ENCODE data around the gene HAL. TPM values are rescaled to one million over a fixed set of nuclear protein-coding genes. Genes with fewer than 3 reads are reported as not detected.

HAL gene, protein sequence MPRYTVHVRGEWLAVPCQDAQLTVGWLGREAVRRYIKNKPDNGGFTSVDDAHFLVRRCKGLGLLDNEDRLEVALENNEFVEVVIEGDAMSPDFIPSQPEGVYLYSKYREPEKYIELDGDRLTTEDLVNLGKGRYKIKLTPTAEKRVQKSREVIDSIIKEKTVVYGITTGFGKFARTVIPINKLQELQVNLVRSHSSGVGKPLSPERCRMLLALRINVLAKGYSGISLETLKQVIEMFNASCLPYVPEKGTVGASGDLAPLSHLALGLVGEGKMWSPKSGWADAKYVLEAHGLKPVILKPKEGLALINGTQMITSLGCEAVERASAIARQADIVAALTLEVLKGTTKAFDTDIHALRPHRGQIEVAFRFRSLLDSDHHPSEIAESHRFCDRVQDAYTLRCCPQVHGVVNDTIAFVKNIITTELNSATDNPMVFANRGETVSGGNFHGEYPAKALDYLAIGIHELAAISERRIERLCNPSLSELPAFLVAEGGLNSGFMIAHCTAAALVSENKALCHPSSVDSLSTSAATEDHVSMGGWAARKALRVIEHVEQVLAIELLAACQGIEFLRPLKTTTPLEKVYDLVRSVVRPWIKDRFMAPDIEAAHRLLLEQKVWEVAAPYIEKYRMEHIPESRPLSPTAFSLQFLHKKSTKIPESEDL
- under 1 TPM; 0.26 to 0.27 TPM for total RNA-seq
- long read RNA-seq, partial matches to known transcripts: 1 of 1 reads
- long read RNA-seq, other reads (novel, unspliced or antisense): 0 of 1 reads

DNA sequence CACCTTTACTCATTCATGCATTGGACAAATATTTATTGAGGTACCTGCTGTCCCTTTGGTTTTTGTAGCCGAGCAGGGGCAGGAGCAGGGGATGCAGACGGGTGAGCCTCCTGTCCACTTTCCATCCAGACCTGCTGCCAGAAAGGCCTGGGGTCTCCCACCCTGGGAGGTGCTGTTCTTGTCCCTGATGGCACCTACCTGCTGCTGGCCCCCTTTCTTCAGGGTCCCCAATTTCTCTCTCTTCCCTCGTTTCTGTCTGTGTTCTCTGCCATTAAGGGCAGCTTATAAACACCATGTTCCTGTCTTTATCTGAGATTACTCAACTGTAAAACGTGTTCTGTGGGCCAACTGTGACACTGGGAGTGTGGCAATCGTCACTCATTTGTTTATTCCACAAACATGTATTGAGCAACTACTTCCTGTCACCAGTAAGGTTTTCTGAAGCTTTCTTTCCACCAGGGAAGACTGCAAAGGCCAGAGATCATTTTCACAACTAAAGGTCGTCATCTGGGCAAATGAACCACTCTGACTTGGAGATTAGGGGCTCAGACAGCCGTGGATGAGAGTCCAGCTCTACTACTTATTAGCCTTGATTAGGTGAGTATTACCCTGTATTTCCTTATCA lies at the start of gene HAL:
HAL (minus strand) TSS at position 311 of the 625 bp plus-strand sequence. CDS start 434 bp downstream, outside the sequence.
- DNase-seq (peak; percentile 40), ATAC-seq (peak in 1 of 2 donors; percentile 49)
- intact Hi-C loops (cut with DNase I): loop anchor here (5.0 kb wide), 2 partner anchors 79 to 414 kb away; no protein-coding TSS in a partner anchor

DNA sequence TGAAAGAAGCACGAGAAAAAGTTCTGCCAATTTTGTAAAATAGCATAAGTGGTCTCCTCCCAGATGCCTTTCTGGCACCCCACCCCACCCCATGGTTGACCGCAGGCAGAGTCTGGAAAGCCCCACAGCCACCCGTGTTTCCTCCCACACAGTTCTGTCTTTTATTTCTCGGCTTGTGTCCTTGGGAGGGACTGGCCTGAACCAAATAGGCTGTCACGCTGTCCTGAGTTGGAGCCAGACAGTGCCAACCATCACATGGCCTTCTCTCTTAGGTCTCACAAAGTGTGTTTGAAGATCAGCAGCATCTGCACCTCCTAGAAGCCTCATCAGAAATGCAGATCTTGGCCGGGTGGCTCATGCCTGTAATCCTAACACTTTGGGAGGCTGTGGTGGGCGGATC lies 49.4 kb upstream of the HAL start:
- DNase-seq (no peak), ATAC-seq (no peak)
- intact Hi-C loops (cut with DNase I): no loop called here

DNA sequence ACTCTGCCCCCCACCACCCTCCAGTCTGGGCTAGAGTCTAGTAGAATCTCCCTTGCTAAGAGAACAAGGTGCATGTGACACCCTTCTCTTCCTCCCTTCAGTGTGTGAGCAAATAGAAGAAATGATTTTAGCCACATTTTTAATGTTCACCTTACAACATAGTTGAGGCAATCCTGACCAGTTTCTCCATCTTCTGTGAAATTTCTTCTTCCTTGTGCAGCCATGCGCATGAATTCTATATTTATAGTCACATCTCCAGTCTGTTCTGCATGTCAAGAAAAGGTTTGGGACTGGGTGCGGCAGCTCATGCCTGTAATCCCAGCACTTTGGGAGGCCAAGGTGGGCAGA lies 48.8 kb upstream of the HAL start:
- intact Hi-C loops (cut with DNase I): no loop called here
- ATAC-seq (no peak), DNase-seq (no peak)

DNA sequence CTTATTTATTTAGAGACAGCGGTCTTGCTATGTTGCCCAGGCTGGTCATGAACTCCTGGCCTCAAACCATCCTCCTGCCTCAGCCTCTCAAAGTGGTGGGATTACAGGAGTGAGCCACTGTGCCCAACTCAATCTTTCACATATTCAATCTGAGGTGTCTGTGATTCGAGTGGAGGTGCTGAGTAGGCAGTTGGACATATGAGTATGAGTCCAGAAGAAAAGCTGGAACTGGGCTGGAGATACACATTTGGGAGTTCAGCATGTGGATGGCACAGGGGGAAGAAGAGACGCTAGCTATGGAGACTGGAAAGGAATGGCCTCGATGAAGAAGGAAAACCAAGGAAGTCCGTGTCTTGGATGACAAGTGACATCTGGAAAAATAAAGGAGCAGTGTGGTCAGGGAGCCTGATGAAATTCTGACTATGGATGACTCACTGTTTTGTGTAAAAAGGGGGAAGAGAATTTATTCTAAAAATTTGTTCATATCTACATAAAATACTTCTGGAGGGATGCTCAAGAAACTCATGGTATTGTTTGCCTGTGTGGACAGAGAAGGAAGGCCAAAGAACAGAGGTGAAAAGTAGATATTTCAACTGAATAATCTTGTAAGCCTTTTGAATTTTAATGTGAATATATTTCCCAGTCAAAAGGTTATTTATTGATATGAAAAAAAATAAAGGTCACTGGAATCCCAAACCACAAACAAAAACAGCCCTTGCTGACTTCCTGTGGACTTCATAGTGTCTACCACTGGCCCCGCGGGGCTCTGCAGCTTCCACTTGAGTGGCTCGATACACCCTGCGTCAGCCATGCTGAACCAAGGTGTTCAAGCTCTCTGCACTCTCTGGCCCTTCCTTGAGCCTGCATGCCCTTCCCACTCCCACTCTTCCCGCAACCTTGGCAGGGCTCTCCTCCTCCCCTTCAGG lies 48.1 kb upstream of the HAL start:
- ATAC-seq: peak in 1 of 2 donors; percentile 48
- DNase-seq: no peak
- intact Hi-C loops (cut with DNase I): no loop called here

DNA sequence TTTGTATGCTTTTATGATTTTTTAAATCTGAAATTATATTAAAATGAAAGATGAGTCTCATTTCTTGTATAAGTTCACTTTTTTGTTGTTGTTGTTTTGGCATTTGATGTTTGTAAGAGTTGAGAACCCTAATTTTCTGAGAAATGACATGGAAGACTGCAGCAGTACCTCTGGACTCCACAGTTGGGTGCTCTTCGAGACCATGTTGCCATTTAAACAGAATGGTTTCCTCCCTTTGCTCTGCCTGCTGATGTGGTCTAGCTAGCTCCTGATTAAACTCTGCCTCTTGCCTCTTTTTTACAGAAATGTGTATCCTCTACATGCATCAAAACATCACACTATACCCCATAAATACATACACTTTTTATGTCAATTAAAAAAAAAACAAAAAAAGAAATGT lies 45.0 kb upstream of the HAL start:
- no peak for ATAC-seq
- no peak for DNase-seq
- intact Hi-C loops (cut with DNase I): no loop called here

DNA sequence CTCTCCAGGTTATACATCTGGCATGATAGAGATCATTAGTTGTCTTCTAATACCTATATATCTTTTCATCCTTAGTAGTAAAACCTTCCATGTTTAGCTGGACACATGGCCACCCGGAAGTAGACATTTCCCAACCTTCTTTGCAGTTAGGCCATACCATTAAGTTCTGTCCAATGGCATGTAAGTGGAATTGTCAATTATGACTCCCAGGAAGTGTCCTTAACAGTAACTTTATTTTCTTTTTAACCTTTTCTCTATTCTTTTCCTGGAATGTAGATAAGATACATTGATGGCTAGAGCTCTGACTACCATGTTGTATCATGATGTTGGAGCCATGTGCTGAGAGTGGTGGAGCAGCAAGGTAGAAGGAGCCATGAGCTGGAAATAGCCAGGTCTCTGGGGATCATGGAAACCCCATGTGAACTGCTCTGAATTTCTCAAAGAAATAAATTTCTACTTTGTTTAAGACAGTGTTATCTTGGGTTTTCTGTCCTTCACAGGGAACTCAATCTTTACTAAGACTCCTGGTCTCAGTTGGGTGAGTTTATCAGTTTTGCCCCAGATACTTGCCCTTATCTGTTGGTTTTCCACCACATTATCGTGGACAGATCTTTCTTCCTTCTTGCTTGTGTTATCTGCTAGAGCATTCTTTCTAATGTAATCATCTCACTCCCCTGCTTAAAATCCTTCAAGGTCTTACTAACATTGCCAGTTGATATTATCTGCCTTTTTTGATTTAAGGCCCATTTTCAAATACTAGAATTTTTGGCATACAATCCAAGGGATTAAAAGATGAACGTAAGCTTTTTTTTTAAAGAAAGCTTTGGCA lies 44.4 kb upstream of the HAL start:
- DNase-seq (no peak), ATAC-seq (no peak)
- intact Hi-C loops (cut with DNase I): no loop called here

DNA sequence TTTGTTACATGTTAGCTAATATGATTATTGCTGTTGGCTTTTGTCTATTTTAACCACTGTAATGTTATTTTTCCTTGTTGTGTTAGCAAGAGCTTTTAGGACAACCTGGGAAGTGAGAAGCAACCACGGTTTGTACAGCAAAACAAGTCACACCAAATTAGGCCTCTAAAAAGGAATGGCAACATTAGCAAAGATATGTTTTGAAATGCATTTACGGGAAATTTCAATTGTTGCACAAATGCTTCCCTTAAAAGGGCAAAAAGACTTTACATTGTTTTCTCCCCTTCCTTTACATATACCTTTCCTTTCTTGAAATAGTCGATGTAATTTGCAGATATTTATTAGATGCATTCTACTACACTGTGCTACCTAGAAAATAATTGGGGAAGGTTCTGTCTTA lies 43.4 kb upstream of the HAL start:
- DNase-seq (no peak), ATAC-seq (no peak)
- intact Hi-C loops (cut with DNase I): no loop called here

DNA sequence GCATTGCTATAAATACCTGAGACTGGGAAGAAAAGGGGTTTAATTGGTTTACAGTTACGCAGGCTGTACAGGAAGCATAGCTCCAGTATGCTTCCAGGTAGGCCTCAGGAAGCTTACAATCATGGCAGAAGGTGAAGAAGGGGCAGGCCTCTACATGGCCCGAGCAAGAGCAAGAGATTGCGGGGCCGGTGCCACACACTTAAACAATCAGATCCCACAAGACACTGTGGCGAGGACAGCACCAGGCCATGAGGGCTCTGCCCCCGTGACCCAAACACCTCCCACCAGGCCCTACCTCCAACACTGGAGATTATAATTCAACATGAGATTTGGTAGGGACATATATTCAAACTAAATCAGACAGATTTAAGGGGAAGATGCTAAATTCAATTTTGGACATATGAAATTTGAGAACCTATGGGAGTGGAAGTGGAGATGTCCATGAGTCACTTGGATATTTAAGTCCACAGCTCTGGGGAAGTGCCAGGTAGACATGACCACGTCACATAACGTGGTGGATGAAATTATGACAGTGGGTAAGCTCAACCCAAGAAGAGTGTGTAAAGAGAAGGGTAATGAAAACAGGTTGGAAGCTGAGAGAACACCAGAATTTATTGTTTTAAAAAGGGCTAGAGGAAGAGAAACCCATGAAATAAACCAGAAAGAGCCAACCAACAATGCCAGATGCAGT lies 40.8 kb upstream of the HAL start:
- ATAC-seq: no peak
- no peak for DNase-seq
- intact Hi-C loops (cut with DNase I): no loop called here

DNA sequence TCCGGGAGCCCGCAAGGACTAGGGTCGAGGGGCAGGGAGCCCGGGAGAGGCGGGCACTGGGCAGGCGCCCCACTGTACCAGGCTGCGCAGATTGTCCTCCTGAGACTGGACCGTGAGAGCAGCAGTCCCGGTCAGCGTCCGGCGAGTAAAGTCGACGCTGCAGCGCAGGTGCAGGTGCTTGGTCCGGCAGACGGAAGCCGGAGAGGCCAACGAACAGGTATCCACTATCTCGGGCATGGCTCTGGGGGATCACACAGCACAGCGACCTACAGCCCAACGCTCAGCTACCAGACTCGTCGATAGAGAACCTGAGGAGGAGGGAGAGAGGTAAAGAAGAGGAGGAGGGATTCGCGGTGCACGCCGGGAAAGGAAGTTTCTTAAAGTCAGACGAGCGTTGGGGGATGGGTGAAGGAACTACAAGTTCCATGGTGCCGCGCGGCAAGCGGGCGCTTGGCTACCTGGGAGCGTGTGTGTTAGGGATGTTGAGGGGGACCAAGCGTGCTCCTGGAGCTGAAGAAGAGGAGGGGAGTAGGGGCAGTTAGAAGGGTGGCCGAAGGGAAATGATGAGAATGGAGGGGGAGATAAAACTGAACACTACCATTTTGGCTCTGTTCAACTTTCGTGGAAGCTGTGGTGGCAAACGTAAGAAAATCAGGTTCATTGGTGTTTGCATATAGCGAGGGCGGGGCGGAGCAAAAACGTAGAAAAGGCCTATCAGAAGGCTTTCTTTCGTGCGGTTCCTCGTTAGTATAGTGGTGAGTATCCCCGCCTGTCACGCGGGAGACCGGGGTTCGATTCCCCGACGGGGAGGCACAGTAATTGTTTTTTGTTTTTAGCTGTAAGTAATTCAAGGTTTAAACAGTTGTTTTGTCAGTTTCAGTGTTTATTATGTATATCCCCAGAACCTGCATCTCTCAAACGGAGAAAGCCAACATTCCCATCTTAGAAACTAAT lies 39.4 kb upstream of the HAL start, which contains the start of gene LTA4H:
LTA4H (minus strand) TSS at position 305 of the 954 bp plus-strand sequence; CDS start at position 237, 68 bp downstream.
- peak; percentile 98 to 99 for ATAC-seq
- DNase-seq: peak; percentile 98
- intact Hi-C loops (cut with DNase I): no loop called here

DNA sequence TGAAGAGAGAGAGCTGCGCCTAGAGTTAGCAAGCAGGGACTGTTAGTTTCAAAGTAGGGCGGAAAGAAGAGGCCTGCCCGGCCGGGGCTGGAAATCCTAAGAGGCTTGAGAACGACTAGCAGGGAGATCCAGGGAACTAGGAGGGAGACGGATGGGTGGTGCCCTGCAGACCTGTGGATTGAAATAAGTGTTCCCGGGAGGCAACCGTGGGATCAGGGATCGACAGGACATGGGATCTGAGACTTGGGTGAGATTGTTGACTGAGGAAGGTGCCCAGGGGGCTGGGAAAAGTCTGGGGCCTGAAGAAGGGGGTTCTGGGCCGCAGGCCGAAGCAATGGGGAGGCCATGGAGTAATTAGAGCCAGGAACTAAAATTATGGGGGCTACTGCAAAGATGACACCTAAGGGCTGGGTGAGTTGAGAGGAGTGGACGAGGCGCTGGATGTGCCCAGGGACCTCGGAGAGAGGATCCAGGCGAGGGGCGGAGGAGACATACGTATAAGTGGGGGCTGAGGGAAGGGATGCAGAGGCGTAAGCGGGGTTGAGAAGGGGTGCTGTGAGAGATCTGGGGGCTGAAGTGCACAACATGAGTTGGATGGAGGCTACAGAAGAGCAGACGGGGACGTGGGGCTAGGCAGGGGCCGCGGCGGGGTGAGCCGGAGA lies 38.6 kb upstream of the HAL start:
- intact Hi-C loops (cut with DNase I): no loop called here
- peak; percentile 34 for DNase-seq
- peak; percentile 27 to 30 for ATAC-seq

DNA sequence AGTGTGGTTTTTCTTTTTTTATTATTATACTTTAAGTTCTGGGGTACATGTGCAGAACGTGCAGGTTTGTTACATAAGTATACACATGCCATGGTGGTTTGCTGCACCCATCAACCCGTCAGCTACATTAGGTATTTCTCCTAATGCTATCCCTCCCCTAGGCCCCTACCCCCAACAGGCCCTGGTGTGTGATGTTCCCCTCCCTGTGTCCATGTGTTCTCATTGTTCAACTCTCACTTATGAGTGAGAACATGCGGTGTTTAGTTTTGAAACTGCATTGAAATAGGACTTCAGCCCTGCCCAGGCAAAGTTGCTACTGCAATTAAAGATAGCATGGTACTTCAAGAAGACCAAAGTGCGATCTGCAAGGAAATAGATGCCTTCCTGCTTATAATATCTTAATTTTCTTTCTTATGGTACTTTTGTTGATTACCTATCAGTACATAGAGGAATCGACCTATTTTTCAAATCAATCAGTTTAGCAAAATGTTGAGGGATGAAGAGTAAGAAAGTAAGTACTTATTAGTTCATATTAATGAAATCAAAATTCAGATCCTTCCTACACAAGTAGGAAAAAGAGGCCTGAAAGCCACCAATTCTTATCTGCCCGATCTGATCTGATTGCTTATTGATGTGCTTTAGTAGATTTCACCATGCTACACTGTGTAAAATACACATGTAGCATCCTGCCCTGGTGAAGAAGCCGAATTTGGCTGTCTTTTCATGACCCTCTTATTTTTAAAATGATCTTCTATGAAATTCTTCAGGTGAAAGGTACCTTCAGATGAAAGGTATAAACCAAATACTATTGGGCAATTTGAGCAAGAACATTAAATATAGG lies 37.6 kb upstream of the HAL start:
- DNase-seq (no peak), ATAC-seq (no peak)
- intact Hi-C loops (cut with DNase I): no loop called here

DNA sequence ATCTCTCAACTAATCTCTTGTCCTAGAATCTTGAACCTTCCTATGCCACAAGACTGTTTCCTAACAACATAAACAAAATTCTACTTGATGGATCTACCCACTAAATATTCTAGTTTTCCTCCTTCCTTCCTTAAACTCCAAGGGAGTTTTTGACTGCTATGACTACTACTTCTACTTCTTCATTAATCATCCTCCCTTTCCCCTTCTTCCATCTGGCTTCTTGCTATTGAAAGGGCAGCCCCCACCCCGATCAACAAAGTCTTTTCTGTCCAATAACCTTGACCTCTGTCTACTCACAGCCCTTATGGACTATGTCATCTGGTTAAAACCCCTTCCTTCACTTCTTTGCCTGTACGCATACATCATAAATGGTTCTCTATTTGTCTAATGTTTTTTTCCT lies 33.7 kb upstream of the HAL start:
- no peak for DNase-seq
- intact Hi-C loops (cut with DNase I): no loop called here
- ATAC-seq: no peak

DNA sequence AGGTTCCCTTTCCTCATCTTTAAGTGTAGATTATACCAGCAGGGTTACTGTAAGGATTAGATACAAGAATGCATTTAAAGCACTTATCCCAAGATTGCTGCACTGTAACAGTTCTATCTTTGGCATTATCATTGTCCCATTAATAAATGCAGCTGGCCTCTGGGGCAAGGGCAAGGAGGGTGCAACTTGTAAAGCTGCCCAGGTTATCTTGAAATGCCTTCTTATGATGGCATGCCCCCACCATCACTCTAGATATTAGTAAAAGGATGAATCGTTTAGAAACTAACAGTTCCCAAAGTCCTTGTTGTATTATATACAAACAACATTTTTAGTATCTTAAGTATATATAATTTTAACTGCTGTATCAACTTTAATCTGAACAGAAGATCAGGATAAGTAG lies 32.4 kb upstream of the HAL start:
- DNase-seq: no peak

DNA sequence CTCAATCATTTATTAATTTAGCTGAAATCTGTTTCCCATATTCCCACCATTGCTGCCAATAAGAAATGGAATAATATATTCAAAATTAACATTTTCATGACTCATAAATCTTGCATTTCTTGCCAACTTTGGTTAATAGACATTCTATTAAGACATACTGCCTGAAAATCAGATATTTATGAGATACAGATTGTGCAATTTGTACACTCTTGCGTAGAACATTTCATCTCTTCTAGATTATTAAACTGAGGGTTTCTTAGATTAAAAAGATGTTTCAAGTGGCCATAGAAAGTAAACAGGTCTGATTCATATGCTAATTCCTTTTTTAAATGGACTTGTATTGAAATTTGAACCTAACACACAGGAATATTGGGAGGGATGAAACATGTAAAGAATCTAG lies 30.2 kb upstream of the HAL start:
- no peak for ATAC-seq
- intact Hi-C loops (cut with DNase I): no loop called here
- DNase-seq: no peak

More for the DNA sequence above, 32.4 kb upstream of the HAL start:
- ATAC-seq: no peak
- intact Hi-C loops (cut with DNase I): no loop called here

DNA sequence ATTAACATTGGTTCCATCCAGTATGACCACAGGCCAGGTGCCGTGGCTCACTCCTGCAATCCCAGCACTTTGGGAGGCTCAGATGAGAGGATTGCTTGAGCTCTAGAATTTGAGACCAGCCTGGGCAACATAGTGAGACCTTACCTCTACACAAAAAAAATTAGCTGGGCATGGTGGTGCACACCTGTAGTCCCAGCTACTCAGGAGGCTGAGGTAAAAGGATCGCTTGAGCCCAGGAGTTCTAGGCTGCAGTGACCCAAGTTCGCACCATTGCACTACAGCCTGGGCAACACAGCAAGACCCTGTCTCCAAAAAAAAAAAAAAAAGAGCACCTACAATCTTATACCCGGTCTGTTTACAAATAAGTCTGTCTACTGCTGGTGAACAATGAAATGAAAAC lies 29.4 kb upstream of the HAL start:
- intact Hi-C loops (cut with DNase I): no loop called here
- ATAC-seq: no peak
- DNase-seq: no peak
